Activated CD4-positive, alpha-beta T cell treated with anti-CD3 and anti-CD28 coated beads, Interleukin-2, Interleukin-4, amounts not matched to agents 100 ng/mL and 50 ng/mL, durations not matched to agents 16 hours and 8 hours (primary cell): Measurements from ENCODE around the gene CFAP58.

ENCODE experiments used
- DNase-seq: peaks from one replicate; pipeline ENCODE4 v3.0.0-alpha.2; 2020; ENCODE audit warnings: low spot score

The CFAP58 gene

DNA sequence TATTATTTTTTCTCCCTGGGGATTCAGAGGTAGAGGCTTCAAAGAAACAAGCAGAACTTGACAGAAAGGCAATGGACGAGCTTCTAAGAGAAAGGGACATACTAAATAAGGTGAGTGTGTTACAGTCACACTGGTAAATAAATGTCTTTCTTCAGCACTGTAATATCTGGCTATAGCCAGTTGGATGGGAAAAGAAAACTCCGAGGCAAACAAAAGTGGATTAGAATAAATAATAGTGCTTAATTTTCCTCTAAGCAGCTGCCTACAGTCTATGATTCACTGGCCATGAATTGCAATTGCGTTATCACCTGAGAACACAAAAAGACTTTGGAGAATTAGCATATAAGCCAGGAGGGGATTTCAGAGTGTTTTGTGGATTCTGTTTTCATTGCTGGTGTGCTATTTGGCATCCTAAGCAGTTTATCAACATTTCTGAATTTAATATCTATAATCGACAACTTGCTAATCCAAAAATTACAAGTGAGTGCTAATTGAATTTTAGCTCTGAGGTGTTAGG lies 23.2 kb downstream of the CFAP58 start:
- no peak for DNase-seq

DNA sequence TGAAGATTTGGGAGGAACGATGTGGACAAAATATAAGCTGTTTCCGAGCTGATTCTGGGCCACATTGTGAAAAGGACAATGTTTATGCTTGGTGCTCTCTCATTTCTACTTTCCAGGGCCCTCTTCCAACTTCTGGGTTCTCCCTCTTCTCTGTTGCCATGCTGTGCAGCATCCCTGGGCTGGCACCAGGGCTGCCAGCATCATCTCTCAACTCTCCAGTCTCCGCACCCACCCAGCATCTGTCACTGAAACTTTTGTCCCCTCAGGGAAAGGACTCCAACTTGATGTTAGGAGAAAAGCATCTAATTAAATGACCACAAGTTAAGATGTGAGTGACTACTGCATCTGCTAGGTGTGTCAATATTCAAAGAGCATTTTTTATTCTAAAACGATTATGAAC lies 26.7 kb downstream of the CFAP58 start:
- no peak for DNase-seq

DNA sequence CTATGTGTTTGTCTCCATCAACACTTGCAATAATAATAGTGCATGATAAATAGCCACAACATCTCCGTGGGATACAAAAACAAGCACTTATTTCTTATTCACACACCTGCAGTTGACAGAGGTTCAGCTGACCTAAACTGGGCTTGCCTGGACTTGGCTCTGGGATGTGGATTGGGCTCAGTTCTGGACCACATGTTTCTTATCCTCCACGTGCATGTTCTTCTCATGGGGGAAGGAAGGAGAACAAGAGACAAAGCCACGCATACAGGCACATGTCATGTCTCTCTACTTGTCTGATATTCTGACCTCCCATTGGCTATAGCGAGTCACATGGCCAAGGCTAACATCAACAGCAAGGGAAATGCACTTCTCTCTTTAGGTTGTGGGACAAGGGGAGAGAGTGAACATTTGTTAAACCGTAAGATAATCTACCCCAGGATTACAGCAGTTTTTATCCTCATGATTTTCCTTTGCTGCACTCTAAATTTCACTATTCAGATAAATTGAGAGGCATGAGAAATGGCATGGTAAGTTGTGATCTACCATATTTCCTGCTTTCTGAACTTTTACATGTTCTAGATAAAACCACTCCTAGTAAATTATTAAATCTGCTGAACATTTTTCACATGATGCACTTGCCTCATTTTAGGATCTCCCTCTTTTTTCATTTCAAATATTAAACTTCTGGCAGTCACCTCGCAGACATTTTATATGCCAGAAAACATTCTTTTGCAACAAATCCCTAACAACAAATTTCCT lies 33.7 kb downstream of the CFAP58 start:
- no peak for DNase-seq

DNA sequence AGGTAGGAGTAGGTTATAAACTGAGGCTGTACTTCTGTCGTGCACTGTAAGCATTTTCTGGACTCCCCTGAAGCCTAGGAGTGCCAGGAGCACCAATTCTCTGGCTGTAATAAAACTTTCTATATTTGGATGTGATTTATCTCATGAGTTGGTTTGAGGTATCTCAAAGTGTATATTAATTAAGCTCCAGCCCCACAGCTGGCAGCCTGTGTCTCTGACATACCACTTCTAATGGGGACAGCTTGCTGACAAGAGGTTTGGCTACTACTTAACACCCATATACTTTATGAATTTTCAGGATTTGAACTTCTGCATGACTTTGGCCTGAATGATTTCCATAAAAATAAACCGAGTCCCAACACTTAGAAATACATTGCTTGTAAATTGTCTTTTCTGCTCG lies 35.2 kb downstream of the CFAP58 start:
- DNase-seq: no peak

DNA sequence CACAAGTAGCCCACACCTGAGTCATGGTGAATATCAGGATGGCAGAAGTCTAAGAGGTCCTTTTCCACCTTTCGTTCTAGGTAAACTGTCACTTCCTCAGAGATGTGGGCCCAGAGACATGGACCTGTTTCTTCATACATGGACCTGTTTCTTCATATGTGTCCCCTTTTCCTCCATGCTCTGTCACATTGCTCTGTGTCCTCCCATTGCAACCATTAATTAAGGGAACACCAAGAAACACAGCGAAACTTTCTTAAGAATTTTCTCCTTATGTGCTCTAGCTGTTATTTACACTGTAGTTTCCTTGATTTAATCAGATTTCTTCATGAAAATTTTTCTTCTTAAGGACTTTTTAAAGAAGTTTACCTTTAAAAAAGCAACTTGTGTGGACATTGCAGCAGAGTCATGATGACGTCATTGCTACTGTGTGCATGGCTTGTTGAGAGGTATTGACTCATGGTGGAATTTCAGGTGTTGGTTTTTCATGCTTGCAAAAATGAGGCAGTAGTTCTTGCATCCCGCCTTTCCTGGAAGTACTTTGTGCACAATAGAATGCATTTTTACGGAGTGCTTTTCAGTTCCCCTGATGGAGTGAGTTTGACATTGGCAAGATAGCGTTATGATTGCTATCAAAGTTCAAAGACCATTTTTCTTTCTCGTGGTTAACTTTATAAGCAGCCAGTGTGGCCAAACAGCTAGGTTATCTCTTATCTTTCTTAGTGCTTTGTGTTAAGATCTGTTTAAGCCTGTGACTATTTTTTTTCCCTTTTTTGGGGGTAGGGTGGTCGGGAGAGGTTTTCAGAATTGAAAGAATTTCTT lies 37.7 kb downstream of the CFAP58 start:
- DNase-seq: peak; percentile 9

DNA sequence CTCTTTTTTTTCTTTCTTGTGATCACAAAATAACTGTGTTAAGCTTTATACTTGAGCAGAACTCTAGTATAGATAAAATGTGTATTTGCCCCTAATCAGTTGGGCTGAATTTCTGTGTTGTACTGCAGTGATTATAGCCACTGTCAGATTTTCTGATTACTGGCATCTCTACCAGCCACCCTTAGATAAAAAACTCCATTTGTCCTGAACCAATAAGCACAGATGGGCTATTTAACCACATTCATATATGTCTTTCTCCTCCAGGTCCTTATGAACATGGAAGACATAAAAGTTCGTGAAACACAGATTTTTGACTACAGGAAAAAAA lies 38.3 kb downstream of the CFAP58 start:
- DNase-seq: no peak

DNA sequence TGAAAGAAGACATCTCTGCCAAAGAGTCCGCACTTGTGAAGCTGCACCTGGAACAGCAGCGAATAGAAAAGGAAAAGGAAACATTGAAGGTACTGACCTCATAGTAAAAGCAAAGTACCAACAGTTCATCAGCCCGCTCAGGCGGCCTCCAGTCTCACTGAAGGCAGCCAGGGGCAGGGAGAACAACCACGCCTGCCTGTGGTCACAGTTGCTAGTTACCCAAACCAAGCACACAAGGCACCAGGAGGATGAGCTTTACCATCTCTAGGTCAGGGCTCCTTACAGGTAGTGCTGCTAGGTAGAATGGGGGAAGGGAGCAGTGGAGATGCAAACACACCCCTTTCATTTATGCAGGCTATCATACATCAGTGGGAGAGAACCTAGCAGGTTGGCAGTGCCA lies 39.8 kb downstream of the CFAP58 start:
- DNase-seq: no peak

DNA sequence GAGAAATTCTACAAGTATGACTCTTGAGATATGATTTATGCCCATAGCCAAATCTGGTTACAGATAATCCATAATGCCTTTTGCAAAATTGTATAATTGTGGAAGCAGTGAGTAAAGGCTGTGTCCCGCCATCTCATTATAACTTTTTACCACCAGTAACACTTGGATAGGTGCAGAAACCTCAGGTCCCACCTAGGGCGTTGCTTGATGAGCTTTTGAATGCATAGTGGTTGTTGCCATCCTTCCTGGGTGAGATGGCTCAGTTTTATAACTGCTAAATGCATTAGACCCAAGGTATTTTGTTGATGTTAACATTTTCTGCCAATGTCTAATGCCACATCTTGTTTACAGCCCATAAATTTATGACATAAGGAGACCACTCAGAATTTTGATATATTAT lies 42.9 kb downstream of the CFAP58 start:
- no peak for DNase-seq

DNA sequence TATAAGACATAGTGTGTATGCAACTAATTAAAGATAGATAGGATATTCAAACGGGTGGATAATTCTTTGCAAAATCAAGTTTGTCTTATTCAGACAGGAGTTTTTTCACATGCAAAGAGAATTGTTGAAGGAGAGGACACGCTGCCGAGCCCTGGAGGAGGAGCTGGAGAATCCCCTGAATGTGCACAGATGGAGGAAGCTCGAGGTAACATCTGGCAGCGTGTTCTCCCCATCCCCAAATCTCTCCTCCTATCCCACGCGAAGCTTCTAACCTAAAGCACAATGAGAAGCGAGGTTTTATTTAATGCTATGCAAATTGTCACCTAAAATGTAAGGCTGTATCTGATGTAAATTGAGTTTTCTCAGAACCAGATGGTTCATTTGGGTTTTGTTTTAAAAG lies 50.0 kb downstream of the CFAP58 start:
- no peak for DNase-seq

DNA sequence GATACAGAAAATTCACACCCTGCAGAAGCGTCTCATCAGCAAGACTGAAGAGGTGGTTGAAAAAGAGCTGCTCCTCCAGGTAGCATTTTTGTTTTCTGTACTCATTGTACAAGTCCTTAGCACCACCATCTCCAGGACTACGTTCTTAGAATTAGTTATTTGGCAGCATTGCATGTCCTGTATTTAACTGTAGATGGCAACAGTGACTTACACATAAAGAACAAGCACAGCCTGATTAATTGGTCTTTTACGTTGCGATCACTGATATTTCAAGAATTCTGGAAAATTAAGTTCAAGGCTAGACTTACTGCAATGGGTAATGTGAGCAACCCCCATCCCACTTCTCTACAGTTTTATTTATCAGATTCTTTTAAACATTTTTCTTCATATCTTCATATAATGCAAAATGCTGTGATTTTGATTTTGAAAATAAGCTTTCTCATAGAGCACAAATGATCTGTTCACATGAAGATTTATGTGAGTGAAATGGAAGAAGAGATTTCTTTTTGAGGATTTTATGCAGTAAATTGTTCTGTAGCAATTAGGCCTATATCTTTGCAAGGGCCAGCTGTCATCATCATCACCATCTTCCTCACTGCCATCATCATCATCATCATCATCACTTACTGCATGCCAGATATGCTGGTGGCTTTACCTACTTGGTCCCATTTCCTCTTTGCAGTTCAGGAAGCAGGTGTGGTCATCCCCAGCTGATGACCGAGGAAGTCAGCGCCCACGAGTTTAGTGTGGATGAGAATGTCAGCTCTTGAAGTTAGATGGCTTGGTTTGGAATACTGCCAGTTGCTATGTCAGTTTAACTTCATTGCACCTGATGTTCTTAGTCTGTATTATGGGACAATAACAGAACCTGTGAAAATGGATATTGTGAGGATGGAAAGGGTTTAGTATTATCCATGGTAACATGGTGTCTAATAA lies 53.4 kb downstream of the CFAP58 start:
- DNase-seq: peak; percentile 21

DNA sequence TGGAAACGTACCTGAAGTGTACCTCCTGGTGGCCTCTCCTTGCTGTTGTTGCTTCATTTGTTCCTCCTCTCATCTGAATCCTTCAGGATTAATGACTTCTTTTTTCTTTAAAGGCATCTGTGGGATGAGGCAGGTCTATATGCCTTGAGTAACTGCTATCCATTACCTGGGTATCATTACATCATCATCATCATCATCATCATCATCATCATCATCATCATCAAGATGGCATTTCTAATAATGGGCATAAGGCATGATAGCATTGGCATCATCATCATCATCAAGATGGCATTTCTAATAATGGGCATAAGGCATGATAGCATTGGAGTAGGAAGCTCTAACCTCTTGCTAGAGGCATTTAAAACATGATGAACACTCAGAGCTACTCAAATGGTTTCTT lies 59.9 kb downstream of the CFAP58 start:
- no peak for DNase-seq

DNA sequence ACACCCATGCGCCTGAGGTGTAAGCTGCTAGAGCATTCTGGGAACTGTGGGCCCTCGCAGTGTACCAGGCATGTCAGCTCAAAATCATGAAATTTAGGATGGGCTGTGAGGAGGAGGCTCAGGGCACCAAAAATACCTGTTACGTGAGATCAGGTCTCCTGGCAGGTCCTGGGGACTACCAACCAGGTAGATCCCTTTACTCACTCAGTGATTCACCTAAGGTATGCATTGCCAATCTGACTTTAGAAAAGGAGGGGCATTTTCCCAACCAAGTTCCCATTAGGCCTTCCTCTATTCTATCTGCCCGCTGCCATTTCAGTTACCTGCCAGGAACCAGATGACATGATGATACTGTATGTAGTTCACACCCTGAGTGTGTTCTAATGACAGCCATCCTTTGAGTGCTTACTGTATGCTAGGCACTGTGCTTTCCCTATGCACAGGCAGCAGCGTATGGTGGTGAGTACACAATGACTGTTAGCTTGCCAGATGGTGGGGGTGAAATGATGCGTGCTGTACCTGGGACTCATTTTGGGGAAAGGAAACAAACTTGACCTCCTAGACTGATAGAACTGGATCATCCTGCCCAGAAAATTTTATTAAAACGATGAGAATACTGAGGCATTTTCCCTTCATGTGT lies 62.0 kb downstream of the CFAP58 start:
- DNase-seq: no peak

DNA sequence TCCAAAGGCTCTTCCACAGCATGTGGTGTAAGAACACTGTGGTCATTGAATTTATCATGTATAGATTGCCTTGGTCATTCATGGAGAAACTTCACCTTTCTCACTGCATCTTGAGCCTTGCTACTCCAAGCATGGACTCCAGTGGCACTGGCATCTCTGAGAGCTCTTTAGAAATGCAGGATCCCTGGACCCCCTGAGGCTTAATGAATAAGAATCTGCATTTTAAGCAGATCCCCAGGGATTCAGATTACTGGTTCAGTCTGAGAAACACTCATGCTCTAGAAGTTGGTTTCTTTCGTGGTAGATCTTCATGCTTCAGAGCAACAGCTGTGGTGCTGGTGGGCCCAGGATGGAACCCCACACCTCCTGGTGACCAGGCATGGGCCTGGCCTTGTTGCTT lies 63.2 kb downstream of the CFAP58 start:
- no peak for DNase-seq

DNA sequence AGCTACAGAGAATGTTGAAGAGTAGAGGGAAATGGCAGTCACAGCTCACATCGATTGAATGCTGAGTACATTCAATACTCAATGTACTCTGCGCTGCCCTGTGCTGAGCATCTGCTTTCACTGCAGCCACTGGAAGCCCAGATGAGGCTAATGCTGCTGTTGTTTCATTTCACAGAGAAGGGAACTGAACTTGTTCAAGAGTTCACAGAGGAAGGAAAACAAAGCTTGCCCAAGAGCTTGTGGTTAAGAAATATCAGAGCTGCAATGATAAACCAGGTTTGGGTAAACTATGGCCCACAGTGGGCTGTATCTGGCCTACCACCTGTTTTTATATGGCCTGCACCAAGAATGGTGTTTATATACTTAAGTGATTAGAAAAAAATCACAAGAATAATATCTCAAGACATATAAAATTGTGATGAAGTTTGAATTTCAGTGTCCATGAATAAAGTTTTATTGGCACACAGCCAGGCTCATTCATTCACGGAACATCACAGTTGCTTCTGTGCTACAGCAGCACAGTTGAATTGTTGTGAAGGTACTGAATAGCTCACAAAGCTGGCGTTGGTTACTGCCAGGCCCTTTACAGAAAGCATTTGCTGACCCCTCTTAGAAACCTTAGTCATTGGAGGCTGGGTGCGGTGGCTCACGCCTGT lies 64.1 kb downstream of the CFAP58 start:
- no peak for DNase-seq

DNA sequence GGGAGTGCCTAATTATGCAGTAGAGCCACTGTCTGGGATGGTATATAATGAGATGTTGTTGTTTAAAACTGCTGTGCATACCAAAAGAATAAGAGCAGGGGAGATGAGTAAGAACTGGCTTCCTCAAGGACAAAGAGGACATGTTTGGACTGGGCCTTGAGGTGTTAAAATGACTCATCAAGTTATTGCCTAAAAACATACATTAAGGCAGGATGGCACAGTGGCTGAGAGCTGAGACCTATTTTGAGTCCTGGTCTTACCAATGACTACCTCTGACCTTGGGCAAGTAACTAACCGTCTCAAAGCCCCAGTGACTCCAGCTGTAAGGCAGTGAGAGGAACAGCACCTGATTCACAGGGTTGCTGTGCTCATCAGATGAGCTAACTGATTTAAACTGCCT lies 71.1 kb downstream of the CFAP58 start:
- DNase-seq: peak; percentile 71

DNA sequence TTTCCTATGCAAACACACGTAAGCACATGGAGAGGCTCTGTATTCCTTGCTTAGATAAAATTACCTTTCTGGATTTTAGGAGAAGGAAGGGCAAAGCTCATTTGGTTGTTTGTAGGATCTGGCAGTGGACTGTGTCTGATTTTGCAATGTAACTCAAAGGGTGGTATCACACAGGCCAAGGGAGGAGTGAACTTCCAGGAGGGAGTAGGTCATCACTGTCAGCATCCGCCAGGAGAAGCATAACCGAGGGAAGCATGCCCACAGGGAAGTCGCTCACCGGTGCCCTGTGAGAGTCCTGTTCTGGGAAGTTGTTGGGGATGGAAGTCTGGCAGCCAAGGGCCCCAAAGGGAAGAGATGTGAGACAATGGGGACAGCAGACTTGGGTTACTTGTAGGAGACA lies 74.4 kb downstream of the CFAP58 start:
- no peak for DNase-seq

DNA sequence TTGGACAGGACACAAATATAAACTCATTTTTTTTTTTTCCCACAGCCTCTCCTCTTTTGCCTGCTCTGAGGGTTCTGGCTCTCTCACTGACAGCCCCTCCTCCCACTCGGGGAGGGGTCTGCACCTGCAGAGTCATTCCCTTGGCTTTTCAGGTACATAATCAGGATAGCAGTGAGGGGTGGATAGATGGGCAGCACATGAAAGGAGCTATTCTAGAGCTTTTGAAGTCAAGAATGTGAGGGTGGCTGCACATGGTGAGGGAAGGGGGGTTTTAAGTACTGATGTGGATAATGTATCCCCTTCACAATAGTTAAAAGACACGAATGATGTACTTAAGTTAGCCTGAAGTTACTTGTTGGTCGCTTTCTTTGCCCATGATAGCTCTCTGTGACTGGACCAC lies 76.2 kb downstream of the CFAP58 start:
- DNase-seq: no peak

DNA sequence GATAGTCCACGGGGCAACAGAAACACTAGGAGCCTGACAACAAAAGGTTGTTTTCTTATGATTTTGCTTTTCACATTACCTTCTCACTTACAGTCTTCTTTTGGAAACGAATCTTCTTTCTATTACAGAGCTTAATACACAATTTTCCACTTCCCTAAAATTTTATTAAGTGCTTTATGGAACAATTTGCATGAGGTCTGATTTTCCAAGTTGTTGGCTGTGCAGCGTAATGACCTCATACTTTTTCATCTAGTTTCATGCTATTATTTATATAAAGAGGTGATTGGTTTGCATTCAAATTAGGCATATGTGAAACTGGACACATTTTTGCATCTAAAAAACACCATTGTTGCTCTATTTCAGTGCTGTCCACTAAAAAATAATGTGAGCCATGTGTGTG lies 76.7 kb downstream of the CFAP58 start:
- DNase-seq: no peak

DNA sequence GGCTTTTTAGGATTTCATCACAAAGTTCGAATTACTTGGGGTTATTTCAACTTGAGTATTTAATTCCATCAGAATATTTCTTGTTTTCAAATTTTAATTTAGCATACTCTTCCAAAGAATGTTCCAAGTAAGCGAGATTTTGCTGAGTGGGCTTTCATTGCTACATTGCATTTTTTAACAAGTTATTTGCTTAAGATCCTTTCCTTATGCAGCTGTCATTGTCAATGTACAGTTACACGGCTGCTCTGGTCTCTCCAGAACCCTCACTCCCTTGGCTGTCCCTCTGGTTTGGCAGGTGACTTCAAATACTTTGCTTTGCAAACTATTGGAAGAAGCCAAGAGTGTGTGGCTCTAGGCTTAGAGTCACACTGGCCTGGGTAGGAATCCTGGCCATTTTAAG lies 80.0 kb downstream of the CFAP58 start:
- DNase-seq: no peak

DNA sequence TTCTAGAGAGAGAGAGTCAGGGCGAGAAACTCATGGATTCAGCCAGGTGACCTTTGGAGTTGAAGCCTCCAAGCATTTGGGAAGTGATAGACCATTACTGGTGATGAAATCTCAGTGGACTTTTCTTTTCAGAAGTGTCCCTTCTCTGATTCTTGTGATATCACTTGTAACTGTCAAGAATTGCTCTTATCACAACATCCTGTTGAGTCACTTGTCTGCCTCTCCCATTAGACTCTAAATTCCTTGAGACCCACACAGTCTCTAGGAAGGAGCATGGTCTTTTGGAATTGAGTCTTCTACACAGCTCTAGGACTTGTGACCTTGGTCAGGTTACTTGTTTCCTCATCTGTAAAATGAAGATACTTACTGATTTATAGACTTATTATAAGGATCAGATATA lies 81.0 kb downstream of the CFAP58 start:
- DNase-seq: no peak

DNA sequence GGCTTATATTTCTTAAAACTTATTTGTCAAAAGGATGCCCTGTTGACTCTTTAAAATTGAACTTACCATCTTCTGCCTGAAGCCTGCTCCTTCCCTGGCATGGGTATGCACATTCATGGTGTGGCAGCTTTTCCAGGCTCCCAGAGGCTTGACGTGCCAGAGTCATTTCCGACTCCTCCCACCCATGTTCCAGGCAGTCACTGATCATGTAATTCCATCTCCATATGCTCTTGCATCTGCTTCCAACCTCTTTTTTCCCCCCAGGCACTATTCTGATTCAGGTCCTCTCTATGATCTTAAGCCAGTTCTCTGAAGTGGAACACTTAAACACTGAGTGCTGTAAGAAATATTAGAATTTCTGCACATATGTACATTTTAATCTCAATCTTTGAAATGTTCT lies 82.2 kb downstream of the CFAP58 start:
- no peak for DNase-seq
